ENCODE results near the gene SCNN1B. TPM values are rescaled to one million over a fixed set of nuclear protein-coding genes. Genes with fewer than 3 reads are reported as not detected.

The SCNN1B gene
- total and polyA plus RNA-seq, 2 of the 13 experiments (the other 11 are each of a cell fraction or from before 2014, with no cell fraction given): not detected

DNA sequence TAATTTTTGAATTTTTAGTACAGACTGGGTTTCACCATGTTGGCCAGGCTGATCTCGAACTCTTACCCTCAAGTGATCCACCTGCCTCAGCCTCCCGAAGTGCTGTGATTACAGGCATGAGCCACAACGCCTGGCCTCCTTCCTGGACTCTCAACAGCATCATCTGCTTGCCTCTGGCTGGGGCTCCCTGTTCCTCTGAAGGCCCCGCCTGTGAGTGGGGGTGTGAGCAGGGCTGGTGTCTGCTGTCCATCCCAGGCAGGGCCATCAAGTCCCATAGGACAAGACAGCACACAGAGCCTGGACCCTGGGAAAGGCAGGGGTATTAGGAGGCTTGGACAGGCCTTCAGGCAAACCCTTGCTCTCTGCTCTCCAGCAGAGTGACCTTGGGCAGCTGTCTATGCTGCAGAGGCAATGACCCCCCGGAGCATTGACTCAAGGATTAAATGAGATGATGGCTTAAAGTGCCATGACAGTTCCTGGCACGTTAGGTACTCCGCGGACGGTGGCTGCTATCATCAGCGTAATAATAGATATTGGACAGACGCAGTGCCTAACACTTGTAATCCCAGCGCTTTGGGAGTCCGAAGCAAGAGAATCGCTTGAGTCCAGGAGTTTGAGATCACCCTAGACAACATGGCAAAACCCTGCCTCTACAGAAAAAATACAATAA is 19.2 kb downstream of the SCNN1B start:
- POLR2A ChIA-PET: no interaction called here
- H3K36me3 ChIP-seq (replicated peaks in 1 of 2; ENCODE audit: control insufficient read depth in 1 of 2, insufficient read depth in 2 of 2, low read length in 2 of 2): no peaks in the 10 kb centered on the region

DNA sequence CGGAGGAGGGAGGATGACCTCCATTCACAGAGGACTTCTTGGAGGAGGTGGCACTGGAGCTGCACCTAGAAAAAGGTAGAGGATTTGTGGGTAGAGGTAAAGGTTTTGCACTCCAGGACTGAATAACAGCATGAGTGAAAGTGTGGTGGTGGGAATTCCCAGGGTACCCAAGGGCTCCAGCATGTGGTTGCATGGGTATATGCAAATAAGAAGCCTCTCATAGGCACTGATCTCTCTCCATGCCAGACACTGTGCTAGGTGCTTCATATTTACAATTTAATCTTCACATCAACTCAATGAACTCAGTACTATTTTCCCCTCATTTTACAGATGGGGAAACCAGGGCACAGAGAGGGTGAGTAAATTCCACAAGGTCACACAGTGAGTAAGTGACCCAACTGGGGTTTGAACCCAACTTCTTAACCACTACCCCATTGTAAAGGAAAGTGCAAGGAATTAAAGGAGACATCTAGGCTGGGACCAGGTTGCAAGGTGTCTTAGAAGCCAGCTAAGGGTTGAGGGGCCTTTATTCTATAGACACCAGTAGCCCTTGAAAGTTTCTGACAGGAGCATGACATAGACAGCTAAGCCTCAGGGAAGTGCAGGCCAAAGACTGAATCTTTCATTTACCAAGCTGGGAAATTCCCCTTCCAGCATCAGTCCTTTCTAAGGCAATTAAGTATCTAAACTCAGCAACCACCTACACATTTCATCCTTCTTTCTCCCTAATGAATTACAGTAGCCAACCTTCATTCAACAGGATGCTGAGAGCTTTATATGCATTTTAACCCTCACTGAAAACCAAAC is 21.3 kb downstream of the SCNN1B start:
- WGBS (ENCODE audit: low lambda C conversion rate): 0% methylated on average over 1 of the region's 1 CpG
- Histone ChIP-seq H3K27me3 (ENCODE audit: control insufficient read depth in 1 of 2, insufficient read depth in 2 of 2, low read length in 2 of 2) (peaks cover 4 to 30% of the 10 kb centered on the region in 2 experiments; a peak in 3 of 5 replicates), H2AFZ (ENCODE audit: low read length) (no peak overlapping the region), H3K36me3 (replicated peaks in 1 of 2; ENCODE audit: control insufficient read depth in 1 of 2, insufficient read depth in 2 of 2, low read length in 2 of 2) (no peaks in the 10 kb centered on the region), H3K4me1 (ENCODE audit: insufficient read depth, low read length) (peaks cover 9% of the 10 kb centered on the region), H3K9ac (ENCODE audit: insufficient read depth, low read depth, low read length) (no peak overlapping the region), H3K79me2 (ENCODE audit: insufficient read depth, low read length) (no peaks in the 10 kb centered on the region), H3K9me3 (ENCODE audit: low read length) (no peaks in the 10 kb centered on the region), H3K4me3 (replicated peaks in 1 of 3; ENCODE audit: insufficient read depth in 1 of 3, low read depth in 2 of 3, low read length in 3 of 3) (no peak overlapping the region), H4K20me1 (ENCODE audit: insufficient read depth, low read length) (no peaks in the 10 kb centered on the region), H3K4me2 (ENCODE audit: low read depth, low read length) (no peak overlapping the region), H3K27ac (ENCODE audit: extremely low read length, insufficient read depth, low read length) (no peak overlapping the region)
- no peak for DNase-seq (ENCODE audit: low spot score)
- no peak for ATAC-seq
- FAIRE-seq: no peak
- CTCF ChIA-PET (ENCODE audit: low intra/inter-chr PET ratio, low total read pairs): no interaction called here
- BruUV-seq (replicated peaks): no TSS peak
- intact Hi-C loops (cut with micrococcal nuclease; ENCODE audit: unreplicated experiment) (loop anchor here (1.0 kb wide), 1 partner anchor 42 kb away; no protein-coding TSS in a partner anchor), in situ Hi-C loops (cut with HindIII; ENCODE audit: extremely low pct_ligation_motif_present, low pct_unique_long_range_greater_than_20kb) (no loop called here)
- POLR2A ChIA-PET: no interaction called here
- TF ChIP-seq NCOA1 (CRISPR knock-in tag; IDR thresholded peaks at IDR 0.05): no peak
- TF ChIP-seq MXD4 (CRISPR knock-in tag; IDR thresholded peaks at IDR 0.05): no peak
- no peak for TF ChIP-seq ETV6 (CRISPR knock-in tag; conservative IDR thresholded peaks at IDR 0.05)
- TF ChIP-seq, protein P1, sequence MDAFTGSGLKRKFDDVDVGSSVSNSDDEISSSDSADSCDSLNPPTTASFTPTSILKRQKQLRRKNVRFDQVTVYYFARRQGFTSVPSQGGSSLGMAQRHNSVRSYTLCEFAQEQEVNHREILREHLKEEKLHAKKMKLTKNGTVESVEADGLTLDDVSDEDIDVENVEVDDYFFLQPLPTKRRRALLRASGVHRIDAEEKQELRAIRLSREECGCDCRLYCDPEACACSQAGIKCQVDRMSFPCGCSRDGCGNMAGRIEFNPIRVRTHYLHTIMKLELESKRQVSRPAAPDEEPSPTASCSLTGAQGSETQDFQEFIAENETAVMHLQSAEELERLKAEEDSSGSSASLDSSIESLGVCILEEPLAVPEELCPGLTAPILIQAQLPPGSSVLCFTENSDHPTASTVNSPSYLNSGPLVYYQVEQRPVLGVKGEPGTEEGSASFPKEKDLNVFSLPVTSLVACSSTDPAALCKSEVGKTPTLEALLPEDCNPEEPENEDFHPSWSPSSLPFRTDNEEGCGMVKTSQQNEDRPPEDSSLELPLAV (CRISPR knock-in tag; conservative IDR thresholded peaks at IDR 0.05; ENCODE audit: low read depth): no peak
- TF ChIP-seq ATF7 (IDR thresholded peaks at IDR 0.05): no peak
- TF ChIP-seq ATF7 (CRISPR knock-in tag; IDR thresholded peaks at IDR 0.05): no peak
- no peak for TF ChIP-seq ZNF331 (CRISPR knock-in tag; IDR thresholded peaks at IDR 0.05)
- no peak for TF ChIP-seq ZNF44 (CRISPR knock-in tag; IDR thresholded peaks at IDR 0.05)
- TF ChIP-seq GFI1 (CRISPR knock-in tag; IDR thresholded peaks at IDR 0.05; ENCODE audit: borderline replicate concordance): no peak

More for the DNA sequence above, 19.2 kb downstream of the SCNN1B start:
- Histone ChIP-seq H3K4me2 (ENCODE audit: low read depth, low read length) (no peak overlapping the region), H3K9me3 (ENCODE audit: low read length) (no peaks in the 10 kb centered on the region), H4K20me1 (ENCODE audit: insufficient read depth, low read length) (no peaks in the 10 kb centered on the region), H3K4me1 (ENCODE audit: insufficient read depth, low read length) (peaks cover 9% of the 10 kb centered on the region), H3K27ac (ENCODE audit: extremely low read length, insufficient read depth, low read length) (no peak overlapping the region), H3K79me2 (ENCODE audit: insufficient read depth, low read length) (no peaks in the 10 kb centered on the region), H3K9ac (ENCODE audit: insufficient read depth, low read depth, low read length) (no peak overlapping the region), H3K4me3 (replicated peaks in 1 of 3; ENCODE audit: insufficient read depth in 1 of 3, low read depth in 2 of 3, low read length in 3 of 3) (no peak overlapping the region), H3K27me3 (ENCODE audit: control insufficient read depth in 1 of 2, insufficient read depth in 2 of 2, low read length in 2 of 2) (peaks cover 7 to 32% of the 10 kb centered on the region in 2 experiments; a peak in 3 of 5 replicates), H2AFZ (ENCODE audit: low read length) (no peak overlapping the region)
- CTCF ChIA-PET (ENCODE audit: low intra/inter-chr PET ratio, low total read pairs): no interaction called here
- DNase-seq (ENCODE audit: low spot score) (no peak), ATAC-seq (no peak), FAIRE-seq (no peak)
- TF ChIP-seq SP4 (CRISPR knock-in tag; IDR thresholded peaks at IDR 0.05): 0 out of 2 replicates have a peak, but pooled peaks have one; percentile 20
- TF ChIP-seq, protein P2, sequence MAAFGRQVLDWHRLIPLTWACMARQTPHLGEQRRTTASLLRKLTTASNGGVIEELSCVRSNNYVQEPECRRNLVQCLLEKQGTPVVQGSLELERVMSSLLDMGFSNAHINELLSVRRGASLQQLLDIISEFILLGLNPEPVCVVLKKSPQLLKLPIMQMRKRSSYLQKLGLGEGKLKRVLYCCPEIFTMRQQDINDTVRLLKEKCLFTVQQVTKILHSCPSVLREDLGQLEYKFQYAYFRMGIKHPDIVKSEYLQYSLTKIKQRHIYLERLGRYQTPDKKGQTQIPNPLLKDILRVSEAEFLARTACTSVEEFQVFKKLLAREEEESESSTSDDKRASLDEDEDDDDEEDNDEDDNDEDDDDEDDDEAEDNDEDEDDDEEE (CRISPR knock-in tag; IDR thresholded peaks at IDR 0.05): no peak
- in situ Hi-C loops (cut with HindIII; ENCODE audit: extremely low pct_ligation_motif_present, low pct_unique_long_range_greater_than_20kb): no loop called here
- intact Hi-C loops (cut with micrococcal nuclease; ENCODE audit: unreplicated experiment): no loop called here
- no TSS peak for BruUV-seq (replicated peaks)
- WGBS (ENCODE audit: low lambda C conversion rate): 50% methylated on average over 14 of the region's 14 CpGs

All from HepG2 (cell line).